Measurements from ENCODE around the gene RAB44.
"Not testable (repeated sequence)": the region's sequence is repeated elsewhere in the genome, so short reads cannot be mapped to it uniquely, and the experiment has no call there.

Gene RAB44

DNA sequence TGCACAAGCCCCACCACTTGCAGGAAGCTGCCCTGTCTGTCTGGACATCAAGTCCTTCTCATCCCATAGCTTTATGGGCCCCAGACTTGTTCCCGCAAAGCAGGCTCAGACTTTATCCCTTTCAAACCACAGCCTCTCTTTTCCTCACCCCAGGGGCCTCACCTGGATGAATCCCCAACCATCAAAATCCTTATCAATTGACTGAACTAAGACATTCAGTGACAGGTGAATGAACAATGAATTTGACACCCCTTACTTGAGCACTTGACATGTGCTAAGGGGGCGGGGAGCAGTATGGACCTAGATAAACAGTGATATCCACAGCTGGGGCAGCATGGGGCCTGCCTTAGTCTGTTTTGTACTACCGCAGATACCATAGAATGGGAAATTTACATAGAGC lies 5.0 kb downstream of the RAB44 start:
- no peak overlapping the region for H3K4me3 ChIP-seq (replicated peaks; ENCODE audit: low read depth, low read length)
- no peak for DNase-seq (ENCODE audit: low read depth)
- TF ChIP-seq, protein P1, sequence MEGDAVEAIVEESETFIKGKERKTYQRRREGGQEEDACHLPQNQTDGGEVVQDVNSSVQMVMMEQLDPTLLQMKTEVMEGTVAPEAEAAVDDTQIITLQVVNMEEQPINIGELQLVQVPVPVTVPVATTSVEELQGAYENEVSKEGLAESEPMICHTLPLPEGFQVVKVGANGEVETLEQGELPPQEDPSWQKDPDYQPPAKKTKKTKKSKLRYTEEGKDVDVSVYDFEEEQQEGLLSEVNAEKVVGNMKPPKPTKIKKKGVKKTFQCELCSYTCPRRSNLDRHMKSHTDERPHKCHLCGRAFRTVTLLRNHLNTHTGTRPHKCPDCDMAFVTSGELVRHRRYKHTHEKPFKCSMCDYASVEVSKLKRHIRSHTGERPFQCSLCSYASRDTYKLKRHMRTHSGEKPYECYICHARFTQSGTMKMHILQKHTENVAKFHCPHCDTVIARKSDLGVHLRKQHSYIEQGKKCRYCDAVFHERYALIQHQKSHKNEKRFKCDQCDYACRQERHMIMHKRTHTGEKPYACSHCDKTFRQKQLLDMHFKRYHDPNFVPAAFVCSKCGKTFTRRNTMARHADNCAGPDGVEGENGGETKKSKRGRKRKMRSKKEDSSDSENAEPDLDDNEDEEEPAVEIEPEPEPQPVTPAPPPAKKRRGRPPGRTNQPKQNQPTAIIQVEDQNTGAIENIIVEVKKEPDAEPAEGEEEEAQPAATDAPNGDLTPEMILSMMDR (IDR thresholded peaks at IDR 0.05; ENCODE audit: low read length, missing control alignments) = no peak

DNA sequence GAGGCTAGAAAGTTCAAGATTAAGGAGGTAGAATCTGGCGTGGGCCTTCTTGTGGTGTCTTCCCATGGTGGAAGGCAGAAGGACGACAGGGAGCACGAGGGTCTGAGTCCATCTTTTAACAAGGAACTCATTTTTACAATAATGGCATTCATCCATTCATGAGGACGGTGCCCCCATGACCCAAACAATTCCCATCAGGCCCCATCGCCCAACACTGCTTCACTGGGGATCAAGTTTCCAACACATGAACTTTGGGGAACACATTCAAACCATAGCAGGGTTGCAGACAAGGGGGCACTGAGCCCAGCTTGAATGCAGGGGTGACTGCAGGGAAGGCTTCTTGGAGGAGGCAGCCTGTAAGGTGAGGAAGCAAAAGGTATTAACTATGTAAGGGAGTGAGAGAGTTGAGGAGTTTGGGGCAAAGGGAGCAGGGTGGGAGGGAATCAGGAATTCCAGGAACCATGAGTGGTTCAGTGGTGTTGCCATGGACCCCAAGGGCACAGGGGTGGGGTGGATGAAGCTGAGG lies 5.5 kb downstream of the RAB44 start:
- TF ChIP-seq, protein P1 (IDR thresholded peaks at IDR 0.05; ENCODE audit: low read length, missing control alignments) = no peak
- H3K4me3 ChIP-seq (replicated peaks; ENCODE audit: low read depth, low read length) = no peak overlapping the region
- no peak for DNase-seq (ENCODE audit: low read depth)

DNA sequence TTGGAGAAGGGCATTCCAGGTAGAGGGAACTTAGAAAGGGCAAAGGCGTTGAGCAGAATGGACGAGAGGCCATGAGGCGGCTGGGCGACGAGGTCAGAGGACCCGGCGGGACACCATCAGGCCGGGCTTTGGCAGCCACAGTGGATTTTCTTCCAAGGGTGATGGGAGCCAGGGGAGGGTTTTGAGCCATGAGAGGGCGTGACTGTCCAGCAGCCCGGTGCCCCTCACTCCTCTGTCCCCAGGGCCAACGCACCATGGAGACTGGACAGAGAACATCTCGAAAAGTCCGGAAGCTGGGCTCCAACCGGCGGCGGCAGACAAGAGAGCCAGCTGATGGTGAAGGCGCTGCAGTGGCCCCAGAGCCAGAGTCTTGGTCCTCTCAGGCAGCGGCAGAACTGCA lies 6.4 kb downstream of the RAB44 start:
- TF ChIP-seq, protein P1 (IDR thresholded peaks at IDR 0.05; ENCODE audit: low read length, missing control alignments) = no peak
- no peak overlapping the region for H3K4me3 ChIP-seq (replicated peaks; ENCODE audit: low read depth, low read length)
- DNase-seq (ENCODE audit: low read depth) = no peak

DNA sequence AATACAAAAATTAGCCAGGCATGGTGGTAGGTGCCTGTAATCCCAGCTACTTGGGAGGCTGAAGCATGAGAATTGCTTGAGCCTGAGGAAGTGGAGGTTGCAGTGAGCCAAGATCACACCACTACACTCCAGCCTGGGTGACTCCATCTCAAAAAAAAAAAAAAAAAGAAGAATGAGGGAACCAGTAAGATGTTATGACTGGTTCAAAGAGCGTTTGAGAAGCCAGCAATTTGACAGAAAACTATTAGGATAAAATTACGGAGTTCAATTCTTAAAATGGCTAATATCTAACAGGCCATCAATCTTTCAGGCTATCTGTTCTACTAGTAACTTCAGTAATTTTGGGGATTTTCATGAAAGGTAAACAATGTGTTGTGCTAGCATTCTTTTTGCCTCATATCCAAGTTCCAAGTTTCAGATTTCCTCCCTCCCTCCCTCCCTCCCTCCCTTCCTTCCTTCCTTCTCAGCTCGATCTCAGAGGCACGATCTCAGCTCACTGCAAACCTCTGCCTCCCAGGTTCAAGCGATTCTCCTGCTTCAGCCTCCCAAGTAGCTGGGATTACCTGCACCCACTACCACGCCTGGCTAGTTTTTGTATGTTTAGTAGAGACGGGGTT lies 7.4 kb downstream of the RAB44 start:
- H3K4me3 ChIP-seq (replicated peaks; ENCODE audit: low read depth, low read length); DNase-seq (ENCODE audit: low read depth): not testable (repeated sequence)

DNA sequence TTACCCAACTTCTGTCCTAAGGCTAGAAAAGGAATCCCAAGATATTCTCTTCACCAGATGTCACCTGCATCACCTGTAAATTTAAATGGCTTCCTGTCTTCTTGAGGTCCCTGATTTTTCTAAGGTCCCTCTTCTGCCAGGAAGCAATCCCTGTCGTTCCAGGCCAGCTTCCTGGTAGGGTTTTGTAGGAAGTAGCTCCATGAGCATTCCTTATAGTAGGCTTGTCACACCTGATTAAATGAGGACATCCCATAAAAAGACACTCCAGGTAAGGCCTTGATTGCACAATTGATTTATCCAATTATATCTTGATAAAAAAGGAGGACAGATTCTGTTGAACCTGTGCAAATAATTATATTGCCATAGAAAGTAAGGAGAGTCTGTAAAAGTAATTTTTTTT lies 8.7 kb downstream of the RAB44 start:
- no peak for DNase-seq (ENCODE audit: low read depth)
- TF ChIP-seq, protein P1 (IDR thresholded peaks at IDR 0.05; ENCODE audit: low read length, missing control alignments) = no peak

GRCh38 chr6:36712816-36713215 lies 15.2 kb downstream of the RAB44 start:
- no peak overlapping the region for H3K4me3 ChIP-seq (replicated peaks; ENCODE audit: low read depth, low read length)
- DNase-seq (ENCODE audit: low read depth) = no peak
- TF ChIP-seq, protein P1 (IDR thresholded peaks at IDR 0.05; ENCODE audit: low read length, missing control alignments) = no peak

More for the DNA sequence above, 8.7 kb downstream of the RAB44 start:
- no peak overlapping the region for H3K4me3 ChIP-seq (replicated peaks; ENCODE audit: low read depth, low read length)

GRCh38 chr6:36713846-36714245 lies 16.2 kb downstream of the RAB44 start:
- no peak for DNase-seq (ENCODE audit: low read depth)
- TF ChIP-seq, protein P1 (IDR thresholded peaks at IDR 0.05; ENCODE audit: low read length, missing control alignments) = no peak
- H3K4me3 ChIP-seq (replicated peaks; ENCODE audit: low read depth, low read length) = no peak overlapping the region
